ENCODE data around the gene PFDN1. TPM values are rescaled to one million over a fixed set of nuclear protein-coding genes. Genes with fewer than 3 reads are reported as not detected.

Gene PFDN1
- total RNA-seq, 8 experiments from 2014 or later: 51.1 to 98.2 (median 59.4) TPM

DNA sequence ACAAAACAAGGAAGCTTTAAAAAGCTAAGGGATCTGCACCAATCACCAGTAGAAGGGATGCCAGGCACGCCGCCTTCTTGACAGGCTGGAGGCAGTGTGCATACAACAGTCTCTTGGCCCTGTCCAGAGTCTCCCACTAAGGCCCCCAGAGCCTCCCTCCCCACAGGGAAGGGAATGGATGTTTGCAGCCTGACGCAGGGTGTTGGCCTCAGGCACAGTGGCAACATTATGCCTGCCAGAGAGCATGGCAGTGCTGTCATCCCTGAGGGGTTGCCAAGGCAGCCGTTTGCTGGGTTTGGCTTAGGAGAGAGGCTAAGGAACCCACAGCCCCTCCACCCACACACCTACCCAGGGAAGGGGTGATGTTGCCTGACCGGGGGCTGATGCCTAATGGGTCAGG, 38.7 kb upstream of the PFDN1 start:
- no peak overlapping the region for H3K4me3 ChIP-seq
- H3K4me1 ChIP-seq (replicated peaks in 1 of 2): peaks cover 0 to 4% of the 10 kb centered on the region in 2 donors
- 64 to 92% methylated on average over 2 to 3 of the region's 5 CpGs; no CpG with 5 or more reads in 8 of the 10 experiments for WGBS, 10 experiments
- peak in 1 of 8 experiments; percentile 67 for ATAC-seq (replicated peaks in 6 of 8)
- H3K27ac ChIP-seq: no peak overlapping the region
- in situ Hi-C loops (cut with MboI; ENCODE audit: low pct_unique_long_range_greater_than_20kb in 2 of 9, low sequenced_read_pairs in 9 of 9, unreplicated experiment in 9 of 9): no loop called here

DNA sequence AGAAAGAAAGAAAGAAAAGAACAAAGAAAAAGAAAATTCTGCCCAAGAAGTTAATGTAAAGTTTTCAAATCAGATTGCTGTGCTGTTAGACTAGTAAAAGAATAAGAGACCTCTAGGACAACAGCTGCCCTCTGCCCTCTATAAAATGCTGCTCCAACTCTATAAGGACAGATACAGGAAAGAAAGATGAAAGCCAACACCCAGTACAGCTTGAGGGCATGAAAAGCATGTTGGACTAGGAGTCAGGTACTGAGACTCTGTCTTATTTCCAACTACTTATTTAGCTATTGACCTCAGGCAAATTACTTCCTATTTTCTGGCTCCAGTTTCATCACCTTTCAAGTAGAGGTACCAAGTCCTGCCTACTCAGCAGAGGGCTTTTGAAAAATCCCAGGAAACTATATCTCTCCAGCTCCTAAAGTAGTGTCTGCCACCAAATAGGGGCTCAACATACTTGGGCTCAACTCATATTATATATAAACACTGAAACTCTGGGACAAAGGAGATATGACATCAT, 37.8 kb upstream of the PFDN1 start:
- H3K4me1 ChIP-seq (replicated peaks in 1 of 2): peaks cover 0 to 2% of the 10 kb centered on the region in 2 donors
- H3K27ac ChIP-seq: no peak overlapping the region
- H3K4me3 ChIP-seq: no peak overlapping the region
- no peak for ATAC-seq (replicated peaks in 6 of 8)
- in situ Hi-C loops (cut with MboI; ENCODE audit: low pct_unique_long_range_greater_than_20kb in 2 of 9, low sequenced_read_pairs in 9 of 9, unreplicated experiment in 9 of 9): no loop called here

DNA sequence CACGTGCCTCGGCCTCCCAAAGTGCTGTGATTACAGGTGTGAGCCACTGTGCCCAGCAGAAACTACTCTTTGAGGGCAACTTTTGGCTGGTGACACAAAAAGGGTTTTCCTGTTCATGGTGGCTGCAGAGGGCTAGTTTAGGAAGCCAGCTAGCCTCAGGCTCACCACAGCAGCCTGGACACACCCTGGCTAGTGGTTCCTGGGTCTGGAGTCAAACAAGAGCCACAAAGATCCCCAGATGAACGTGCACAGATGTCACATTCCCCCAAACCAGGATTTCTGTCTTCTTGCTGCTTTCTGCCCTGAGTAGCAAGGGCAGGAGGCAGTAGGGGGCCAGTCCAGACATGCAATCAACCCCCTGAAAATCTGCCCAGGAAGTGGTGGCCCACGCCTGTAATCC, 36.7 kb upstream of the PFDN1 start:
- Histone ChIP-seq H3K4me3 (no peak overlapping the region), H3K27ac (no peak overlapping the region), H3K4me1 (replicated peaks in 1 of 2) (no peaks in the 10 kb centered on the region)
- no peak for ATAC-seq (replicated peaks in 6 of 8)
- WGBS, 10 experiments: 0 to 100% (median 64%) methylated on average over 1 to 3 of the region's 4 CpGs; no CpG with 5 or more reads in 5 of the 10 experiments
- in situ Hi-C loops (cut with MboI; ENCODE audit: low pct_unique_long_range_greater_than_20kb in 2 of 9, low sequenced_read_pairs in 9 of 9, unreplicated experiment in 9 of 9): no loop called here

DNA sequence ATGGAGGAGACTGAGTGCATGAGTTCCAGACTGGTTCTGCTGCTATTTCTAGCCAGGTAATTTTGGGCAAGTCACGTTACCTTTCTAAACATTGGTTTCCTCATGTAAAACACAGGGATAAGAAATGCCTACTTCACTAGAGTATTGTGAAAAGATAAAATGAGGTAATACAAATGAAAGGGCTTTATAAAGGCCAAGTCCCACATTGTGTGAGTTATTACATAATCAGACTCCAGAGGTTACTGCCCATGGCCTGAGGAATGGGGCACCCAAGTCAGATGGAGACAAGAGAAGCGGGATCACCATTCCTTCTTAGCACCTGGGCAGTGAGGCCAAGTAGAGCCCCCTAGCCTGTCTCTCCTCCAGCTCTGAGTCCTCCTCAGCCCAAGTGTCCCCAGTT, 36.0 kb upstream of the PFDN1 start:
- Histone ChIP-seq H3K4me1 (replicated peaks in 1 of 2) (no peaks in the 10 kb centered on the region), H3K27ac (no peak overlapping the region), H3K4me3 (no peak overlapping the region)
- WGBS, 10 experiments: 67 to 100% (median 100%) methylated on average over 1 to 2 of the region's 2 CpGs; no CpG with 5 or more reads in 4 of the 10 experiments
- ATAC-seq (replicated peaks in 6 of 8): no peak
- in situ Hi-C loops (cut with MboI; ENCODE audit: low pct_unique_long_range_greater_than_20kb in 2 of 9, low sequenced_read_pairs in 9 of 9, unreplicated experiment in 9 of 9): no loop called here

DNA sequence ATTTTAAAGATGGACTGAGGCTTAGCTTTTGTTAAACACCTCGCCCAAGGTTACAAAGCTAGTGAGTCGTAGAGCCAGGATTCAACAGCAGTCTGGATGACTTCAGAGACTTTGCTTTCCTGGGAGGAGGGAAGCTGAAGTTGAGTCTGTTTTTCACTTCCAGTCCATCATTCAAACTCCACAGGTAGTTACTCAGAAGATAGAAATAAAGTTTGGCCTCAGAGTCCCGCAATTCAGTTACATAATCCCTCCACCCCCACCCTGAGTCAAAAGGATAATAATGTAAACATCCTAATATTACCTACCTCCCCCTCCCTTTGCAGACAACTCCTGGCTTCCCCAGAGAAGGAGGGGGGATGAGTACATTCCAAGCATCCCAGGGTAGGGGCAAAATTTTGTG, 35.4 kb upstream of the PFDN1 start:
- H3K27ac ChIP-seq: no peak overlapping the region
- no peak for ATAC-seq (replicated peaks in 6 of 8)
- H3K4me3 ChIP-seq: no peak overlapping the region
- 40 to 83% (median 63%) methylated on average over 1 to 3 of the region's 3 CpGs; no CpG with 5 or more reads in 3 of the 10 experiments for WGBS, 10 experiments
- H3K4me1 ChIP-seq (replicated peaks in 1 of 2): no peaks in the 10 kb centered on the region
- in situ Hi-C loops (cut with MboI; ENCODE audit: low pct_unique_long_range_greater_than_20kb in 2 of 9, low sequenced_read_pairs in 9 of 9, unreplicated experiment in 9 of 9): no loop called here

DNA sequence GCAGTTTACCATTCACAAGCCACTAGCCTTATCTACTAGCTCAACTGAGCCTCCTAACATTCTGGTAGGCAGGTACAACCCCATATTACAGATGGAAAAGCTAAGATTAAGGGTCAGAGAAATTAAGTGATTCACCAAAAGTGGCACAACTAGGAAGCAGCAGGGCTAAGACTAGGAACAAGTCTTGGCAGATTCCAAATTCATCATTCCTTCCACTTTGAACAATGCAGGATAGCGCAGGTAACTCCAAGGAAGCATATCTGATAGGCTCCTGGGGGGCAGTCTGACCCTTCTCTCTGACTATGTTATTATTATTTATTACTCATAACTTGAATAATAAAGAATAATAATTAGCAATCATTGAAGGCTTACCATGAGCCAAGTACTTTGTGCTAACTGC, 35.0 kb upstream of the PFDN1 start:
- WGBS, 10 experiments: 67 to 100% (median 100%) methylated on average over 1 of the region's 1 CpG; no CpG with 5 or more reads in 4 of the 10 experiments
- in situ Hi-C loops (cut with MboI; ENCODE audit: low pct_unique_long_range_greater_than_20kb in 2 of 9, low sequenced_read_pairs in 9 of 9, unreplicated experiment in 9 of 9): no loop called here
- no peak for ATAC-seq (replicated peaks in 6 of 8)
- Histone ChIP-seq H3K4me1 (replicated peaks in 1 of 2) (no peaks in the 10 kb centered on the region), H3K27ac (no peak overlapping the region), H3K4me3 (no peak overlapping the region)

DNA sequence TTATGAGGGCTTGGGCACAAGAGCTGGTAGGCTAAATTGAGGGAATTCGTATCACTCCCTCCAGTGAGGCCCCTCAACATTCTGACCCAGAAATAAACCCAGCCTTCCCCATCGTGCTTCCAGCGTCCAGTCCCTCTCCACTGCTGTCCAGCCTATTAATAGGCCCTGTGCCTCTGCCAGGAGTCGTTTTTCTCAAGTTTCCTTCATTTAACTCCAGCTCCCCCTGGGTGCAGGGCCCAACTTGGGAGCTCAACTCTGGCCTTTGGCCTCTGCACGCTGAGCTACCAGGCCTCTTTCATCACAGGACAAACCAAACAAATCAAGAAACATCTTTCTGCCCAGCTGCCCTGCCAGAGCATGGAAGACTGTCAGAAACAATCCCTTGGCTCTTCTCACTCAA, 33.5 kb upstream of the PFDN1 start:
- Histone ChIP-seq H3K4me1 (replicated peaks in 1 of 2) (no peaks in the 10 kb centered on the region), H3K4me3 (no peak overlapping the region), H3K27ac (no peak overlapping the region)
- WGBS, 10 experiments: 0 to 100% (median 60%) methylated on average over 1 to 4 of the region's 5 CpGs; no CpG with 5 or more reads in 1 of the 10 experiments
- ATAC-seq (replicated peaks in 6 of 8): no peak
- in situ Hi-C loops (cut with MboI; ENCODE audit: low pct_unique_long_range_greater_than_20kb in 2 of 9, low sequenced_read_pairs in 9 of 9, unreplicated experiment in 9 of 9): no loop called here

DNA sequence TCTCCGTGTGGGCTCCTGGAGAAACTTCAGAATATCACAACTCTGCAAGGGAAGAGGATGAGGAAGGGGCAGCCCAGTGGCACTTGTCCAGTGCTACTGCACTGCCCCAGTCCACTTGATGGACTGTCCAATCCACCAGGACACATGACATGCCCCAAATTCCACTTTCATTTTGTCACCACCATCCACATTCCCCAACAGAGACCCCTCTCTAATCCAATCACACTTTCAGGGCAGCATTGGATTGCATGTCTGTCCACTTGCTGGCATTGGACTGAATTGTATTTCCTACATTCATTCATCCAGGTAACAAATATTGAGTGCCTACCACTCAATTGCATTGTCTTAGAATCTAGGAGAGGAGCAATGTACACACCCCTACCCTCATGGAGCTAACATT, 28.7 kb upstream of the PFDN1 start:
- Histone ChIP-seq H3K4me3 (no peak overlapping the region), H3K27ac (no peak overlapping the region), H3K4me1 (replicated peaks in 1 of 2) (peaks cover 0 to 5% of the 10 kb centered on the region in 2 donors)
- in situ Hi-C loops (cut with MboI; ENCODE audit: low pct_unique_long_range_greater_than_20kb in 2 of 9, low sequenced_read_pairs in 9 of 9, unreplicated experiment in 9 of 9): no loop called here
- no peak for ATAC-seq (replicated peaks in 6 of 8)
- WGBS, 10 experiments: 80 to 100% methylated on average over 1 of the region's 1 CpG; no CpG with 5 or more reads in 8 of the 10 experiments

DNA sequence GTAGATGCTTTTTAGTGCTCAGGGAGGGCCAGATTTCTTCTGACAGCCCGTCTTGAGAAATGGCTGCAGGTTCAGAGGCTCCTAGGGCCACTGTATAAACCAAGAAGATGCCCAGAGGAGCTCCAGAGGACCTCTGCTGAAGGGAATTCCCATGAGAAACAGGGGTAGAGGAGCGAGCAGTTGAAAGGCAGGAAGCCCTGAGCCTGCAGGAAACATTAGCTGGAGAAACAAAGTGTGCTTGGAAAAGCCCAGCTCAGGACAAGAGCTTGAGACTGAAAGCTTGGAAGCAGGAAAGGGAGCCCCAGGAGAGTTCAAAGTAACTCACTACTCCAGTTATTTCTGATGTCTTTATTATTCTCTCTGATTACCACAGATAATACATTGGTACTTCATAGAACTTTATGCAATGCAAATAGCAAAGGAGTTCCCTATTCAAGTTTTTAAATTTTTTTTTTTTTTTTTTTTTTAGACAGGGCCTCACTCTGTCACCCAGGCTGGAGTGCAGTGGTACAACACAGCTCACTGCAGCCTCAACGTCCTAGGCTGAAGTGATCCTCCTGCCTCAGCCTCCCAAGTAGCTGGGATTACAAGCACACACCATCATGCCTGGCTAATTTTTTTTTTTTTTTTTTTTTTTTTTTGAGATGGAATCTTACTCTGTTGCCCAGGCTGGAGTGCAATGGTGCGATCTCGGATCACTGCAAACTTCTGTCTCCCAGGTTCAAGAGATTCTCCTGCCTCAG, 27.0 kb upstream of the PFDN1 start:
- Histone ChIP-seq H3K4me1 (replicated peaks in 1 of 2) (peaks cover 0 to 5% of the 10 kb centered on the region in 2 donors), H3K4me3 (no peak overlapping the region), H3K27ac (no peak overlapping the region)
- in situ Hi-C loops (cut with MboI; ENCODE audit: low pct_unique_long_range_greater_than_20kb in 2 of 9, low sequenced_read_pairs in 9 of 9, unreplicated experiment in 9 of 9): no loop called here
- peak in 3 of 8 experiments; percentile 26 to 54 (median 37) for ATAC-seq (replicated peaks in 6 of 8)
- WGBS, 10 experiments: 0 to 70% (median 58%) methylated on average over 1 to 5 of the region's 5 CpGs

DNA sequence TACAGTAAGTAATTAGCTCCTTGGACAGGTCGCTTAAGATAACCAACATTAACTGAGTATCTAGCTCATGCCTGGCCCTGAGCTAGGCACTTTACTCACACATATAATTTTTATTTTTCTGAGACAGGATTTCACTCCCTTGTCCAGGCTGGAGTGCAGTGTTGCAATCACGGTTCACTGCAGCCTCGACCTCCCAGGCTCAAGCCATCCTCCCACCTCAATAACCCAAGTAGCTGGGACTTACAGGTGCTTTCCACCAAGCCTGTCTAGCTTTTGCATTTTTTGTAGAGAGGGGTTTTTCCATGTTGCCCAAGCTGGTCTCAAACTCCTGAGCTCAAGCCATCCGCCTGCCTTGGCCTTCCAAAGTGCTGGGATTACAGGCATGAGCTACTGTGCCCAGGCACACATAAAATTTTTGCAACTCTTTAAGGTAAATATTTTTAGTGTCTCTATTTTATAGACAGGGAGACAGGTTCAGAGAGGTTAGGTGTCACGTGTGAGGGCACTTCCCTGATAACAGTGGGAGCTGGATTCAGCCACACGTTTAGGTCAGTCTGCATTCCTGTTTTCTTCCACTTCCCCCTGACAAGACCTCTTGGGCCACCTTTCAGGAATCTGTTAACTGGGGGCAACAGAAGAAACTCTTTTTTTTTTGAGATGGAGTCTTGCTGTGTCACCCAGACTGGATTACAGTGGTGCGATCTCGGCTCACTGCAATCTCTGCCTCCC, 25.3 kb upstream of the PFDN1 start:
- H3K4me3 ChIP-seq: no peak overlapping the region
- in situ Hi-C loops (cut with MboI; ENCODE audit: low pct_unique_long_range_greater_than_20kb in 2 of 9, low sequenced_read_pairs in 9 of 9, unreplicated experiment in 9 of 9): no loop called here
- 43 to 89% (median 74%) methylated on average over 3 to 8 of the region's 8 CpGs; no CpG with 5 or more reads in 3 of the 10 experiments for WGBS, 10 experiments
- no peak overlapping the region for H3K27ac ChIP-seq
- ATAC-seq (replicated peaks in 6 of 8): no peak
- peaks cover 0 to 5% of the 10 kb centered on the region in 2 donors for H3K4me1 ChIP-seq (replicated peaks in 1 of 2)

DNA sequence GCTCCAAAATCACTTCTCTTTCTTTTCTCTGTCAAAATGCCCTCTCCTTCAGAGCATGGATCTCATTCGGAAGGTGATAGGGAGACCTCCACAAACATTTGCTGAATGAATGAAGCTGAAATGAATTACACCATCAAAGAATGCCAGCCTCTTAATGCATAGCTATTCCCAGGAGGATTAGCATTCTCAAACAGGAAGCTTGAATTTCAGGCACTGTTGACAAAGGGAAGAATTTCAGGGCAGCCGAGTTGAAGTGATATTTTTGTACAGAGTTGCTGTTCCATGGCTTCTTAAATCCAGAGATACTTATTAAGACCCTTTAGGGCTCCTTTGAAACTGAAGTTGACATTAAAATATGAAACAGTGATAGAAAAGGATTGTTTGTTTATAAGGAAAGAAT, 24.7 kb upstream of the PFDN1 start:
- peak in 2 of 8 experiments; percentile 21 to 79 for ATAC-seq (replicated peaks in 6 of 8)
- peaks cover 0 to 8% of the 10 kb centered on the region in 2 donors for H3K4me1 ChIP-seq (replicated peaks in 1 of 2)
- WGBS, 10 experiments: 0 to 60% (median 43%) methylated on average over 1 to 2 of the region's 2 CpGs; no CpG with 5 or more reads in 3 of the 10 experiments
- H3K27ac ChIP-seq: no peak overlapping the region
- H3K4me3 ChIP-seq: no peak overlapping the region
- in situ Hi-C loops (cut with MboI; ENCODE audit: low pct_unique_long_range_greater_than_20kb in 2 of 9, low sequenced_read_pairs in 9 of 9, unreplicated experiment in 9 of 9): no loop called here

DNA sequence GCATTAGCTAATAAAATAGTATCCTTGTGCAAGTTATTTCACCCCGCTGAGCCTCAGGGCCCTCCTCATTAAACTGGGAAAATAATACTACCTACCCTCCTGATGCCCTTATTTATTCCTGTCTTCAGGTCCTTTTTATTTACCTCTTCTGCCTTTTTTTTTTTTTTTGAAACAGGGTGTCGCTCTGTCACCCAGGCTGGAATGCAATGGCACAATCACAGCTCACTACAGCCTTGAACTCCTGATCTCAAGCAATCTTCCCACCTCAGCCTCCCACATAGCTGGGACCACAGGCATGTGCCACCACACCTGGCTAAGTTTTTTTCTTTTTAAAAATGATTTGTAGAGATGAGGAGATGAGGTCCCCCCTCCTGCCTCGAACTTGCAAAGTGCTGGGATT, 22.6 kb upstream of the PFDN1 start:
- Histone ChIP-seq H3K4me1 (replicated peaks in 1 of 2) (peaks cover 0 to 8% of the 10 kb centered on the region in 2 donors), H3K4me3 (no peak overlapping the region), H3K27ac (no peak overlapping the region)
- in situ Hi-C loops (cut with MboI; ENCODE audit: low pct_unique_long_range_greater_than_20kb in 2 of 9, low sequenced_read_pairs in 9 of 9, unreplicated experiment in 9 of 9): no loop called here
- ATAC-seq (replicated peaks in 6 of 8): no peak
- 65 to 100% (median 90%) methylated on average over 1 to 3 of the region's 3 CpGs; no CpG with 5 or more reads in 3 of the 10 experiments for WGBS, 10 experiments

DNA sequence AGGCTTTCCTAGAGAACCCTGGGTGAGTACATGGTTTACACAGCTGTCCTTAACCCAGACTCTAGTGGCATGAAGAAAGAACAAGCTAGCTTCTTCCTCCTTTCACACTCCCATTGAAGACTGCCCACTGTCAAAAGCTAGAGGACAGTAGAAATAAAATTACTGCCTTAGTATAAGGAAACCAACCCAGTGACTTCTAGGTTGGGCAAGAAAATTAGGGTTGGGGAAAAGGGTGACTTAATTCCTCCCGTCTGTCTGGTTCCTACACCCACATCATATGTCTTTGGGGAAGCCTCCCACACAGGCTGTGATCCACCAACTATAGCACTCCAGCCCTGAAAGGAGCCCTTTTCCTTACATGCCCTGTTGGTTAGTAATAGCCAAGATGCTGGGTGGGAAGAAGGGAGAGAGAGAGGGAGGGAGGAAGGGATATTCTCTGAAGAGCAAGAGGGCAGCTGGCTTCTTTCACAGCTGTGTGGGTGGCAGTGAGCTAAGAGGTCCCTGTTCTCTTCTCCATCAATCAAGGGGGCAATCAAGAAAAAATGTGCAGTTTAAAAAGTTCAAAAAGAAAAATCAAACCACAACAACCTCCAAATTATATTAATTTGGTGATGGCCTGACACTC, 21.8 kb upstream of the PFDN1 start:
- in situ Hi-C loops (cut with MboI; ENCODE audit: low pct_unique_long_range_greater_than_20kb in 2 of 9, low sequenced_read_pairs in 9 of 9, unreplicated experiment in 9 of 9): no loop called here
- Histone ChIP-seq H3K4me3 (no peak overlapping the region), H3K4me1 (replicated peaks in 1 of 2) (peaks cover 0 to 8% of the 10 kb centered on the region in 2 donors), H3K27ac (no peak overlapping the region)
- 0 to 100% (median 40%) methylated on average over 1 of the region's 1 CpG; no CpG with 5 or more reads in 3 of the 10 experiments for WGBS, 10 experiments
- no peak for ATAC-seq (replicated peaks in 6 of 8)

Measured in motor neuron (in vitro differentiated cells).